Measurements from ENCODE around the gene CLDN6. TPM values are rescaled to one million over a fixed set of nuclear protein-coding genes. Genes with fewer than 3 reads are reported as not detected.

Gene CLDN6
- total RNA-seq, 1 donor from 2014 or later: 0.47 TPM

DNA sequence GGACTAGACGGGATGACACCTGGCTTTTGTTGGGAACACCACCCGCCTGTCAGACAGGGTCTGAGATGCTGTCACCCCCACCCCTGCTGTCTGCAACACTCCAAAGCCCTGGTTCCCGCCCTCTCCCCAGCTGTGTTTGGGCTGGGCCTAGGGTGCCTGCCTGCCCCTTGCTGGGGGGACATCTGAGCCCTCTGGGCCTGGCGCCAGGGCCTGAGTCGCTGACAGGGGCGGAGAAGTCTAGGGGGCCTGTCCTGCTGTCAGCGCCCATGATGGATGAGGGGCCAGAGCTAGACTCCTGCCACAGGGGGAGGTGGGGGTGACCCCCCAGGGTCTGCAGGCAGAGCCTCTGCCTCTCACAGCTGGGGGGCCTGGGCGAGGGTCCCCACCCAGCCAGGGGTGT, 30.1 kb downstream of the CLDN6 start:
- no peaks in the 10 kb centered on the region for H3K4me1 Mint-ChIP-seq
- H3K9me3 Mint-ChIP-seq: no peaks in the 10 kb centered on the region
- DNase-seq (ENCODE audit: low read depth, low spot score): no peak
- no peak overlapping the region for H3K27ac Mint-ChIP-seq (ENCODE audit: unreplicated experiment)
- H3K4me3 Mint-ChIP-seq: no peak overlapping the region
- H3K36me3 Mint-ChIP-seq (ENCODE audit: low read depth): no peaks in the 10 kb centered on the region
- peaks cover 6% of the 10 kb centered on the region for H3K27me3 Mint-ChIP-seq (ENCODE audit: low read depth)
- TF ChIP-seq, protein P1, sequence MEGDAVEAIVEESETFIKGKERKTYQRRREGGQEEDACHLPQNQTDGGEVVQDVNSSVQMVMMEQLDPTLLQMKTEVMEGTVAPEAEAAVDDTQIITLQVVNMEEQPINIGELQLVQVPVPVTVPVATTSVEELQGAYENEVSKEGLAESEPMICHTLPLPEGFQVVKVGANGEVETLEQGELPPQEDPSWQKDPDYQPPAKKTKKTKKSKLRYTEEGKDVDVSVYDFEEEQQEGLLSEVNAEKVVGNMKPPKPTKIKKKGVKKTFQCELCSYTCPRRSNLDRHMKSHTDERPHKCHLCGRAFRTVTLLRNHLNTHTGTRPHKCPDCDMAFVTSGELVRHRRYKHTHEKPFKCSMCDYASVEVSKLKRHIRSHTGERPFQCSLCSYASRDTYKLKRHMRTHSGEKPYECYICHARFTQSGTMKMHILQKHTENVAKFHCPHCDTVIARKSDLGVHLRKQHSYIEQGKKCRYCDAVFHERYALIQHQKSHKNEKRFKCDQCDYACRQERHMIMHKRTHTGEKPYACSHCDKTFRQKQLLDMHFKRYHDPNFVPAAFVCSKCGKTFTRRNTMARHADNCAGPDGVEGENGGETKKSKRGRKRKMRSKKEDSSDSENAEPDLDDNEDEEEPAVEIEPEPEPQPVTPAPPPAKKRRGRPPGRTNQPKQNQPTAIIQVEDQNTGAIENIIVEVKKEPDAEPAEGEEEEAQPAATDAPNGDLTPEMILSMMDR (conservative IDR thresholded peaks at IDR 0.05): no peak

- TF ChIP-seq, protein P1 (conservative IDR thresholded peaks at IDR 0.05): no peak
- H3K4me1 Mint-ChIP-seq: no peaks in the 10 kb centered on the region
- H3K36me3 Mint-ChIP-seq (ENCODE audit: low read depth): no peaks in the 10 kb centered on the region
- peaks cover 7% of the 10 kb centered on the region for H3K27me3 Mint-ChIP-seq (ENCODE audit: low read depth)
- no peaks in the 10 kb centered on the region for H3K9me3 Mint-ChIP-seq
- DNase-seq (ENCODE audit: low read depth, low spot score): no peak
- H3K4me3 Mint-ChIP-seq: no peak overlapping the region
- no peak overlapping the region for H3K27ac Mint-ChIP-seq (ENCODE audit: unreplicated experiment)
Measured at GRCh38 chr16:2987286-2987685, 30.7 kb downstream of the CLDN6 start.

DNA sequence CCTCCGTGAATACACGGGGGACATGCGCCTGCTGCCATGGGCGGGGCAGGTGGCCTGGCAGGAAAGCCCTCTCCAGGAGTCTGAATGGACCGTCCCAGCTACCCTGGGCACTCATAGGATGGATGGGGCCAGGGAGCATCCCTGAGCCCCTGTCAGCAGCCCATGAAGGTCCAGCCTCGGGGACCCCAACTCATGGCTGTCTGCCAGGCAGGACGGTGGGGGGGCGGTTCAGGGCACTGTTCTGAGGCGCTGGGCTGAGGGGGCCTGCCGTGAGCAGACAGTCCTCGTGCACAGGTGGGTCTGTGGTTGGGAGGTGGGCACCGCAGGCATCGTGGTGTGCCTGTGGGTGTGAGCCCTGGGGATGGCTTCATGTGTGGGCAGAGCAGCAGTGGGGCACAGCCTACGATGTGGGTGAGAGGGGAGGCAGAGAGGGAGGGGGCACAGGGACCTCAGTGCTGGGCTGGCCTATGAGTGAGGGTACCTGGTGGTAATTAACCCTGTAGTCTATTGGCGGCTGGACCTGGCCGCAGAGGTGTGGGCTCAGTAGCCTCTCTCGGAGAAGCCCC, 31.3 kb downstream of the CLDN6 start:
- H3K4me3 Mint-ChIP-seq: no peak overlapping the region
- H3K27me3 Mint-ChIP-seq (ENCODE audit: low read depth): peaks cover 9% of the 10 kb centered on the region
- H3K9me3 Mint-ChIP-seq: no peaks in the 10 kb centered on the region
- H3K4me1 Mint-ChIP-seq: peaks cover 2% of the 10 kb centered on the region
- TF ChIP-seq, protein P1 (conservative IDR thresholded peaks at IDR 0.05): no peak
- H3K36me3 Mint-ChIP-seq (ENCODE audit: low read depth): no peaks in the 10 kb centered on the region
- no peak for DNase-seq (ENCODE audit: low read depth, low spot score)
- H3K27ac Mint-ChIP-seq (ENCODE audit: unreplicated experiment): no peak overlapping the region

GRCh38 chr16:2985893-2986355, 32.1 kb downstream of the CLDN6 start:
- Mint-ChIP-seq H3K4me1 (peaks cover 10% of the 10 kb centered on the region), H3K27me3 (ENCODE audit: low read depth) (peaks cover 15% of the 10 kb centered on the region), H3K27ac (ENCODE audit: unreplicated experiment) (no peak overlapping the region), H3K36me3 (ENCODE audit: low read depth) (no peaks in the 10 kb centered on the region), H3K9me3 (no peaks in the 10 kb centered on the region), H3K4me3 (no peak overlapping the region)
- TF ChIP-seq, protein P1 (conservative IDR thresholded peaks at IDR 0.05): no peak
- no peak for DNase-seq (ENCODE audit: low read depth, low spot score)

- DNase-seq (ENCODE audit: low read depth, low spot score): no peak
- Mint-ChIP-seq H3K36me3 (ENCODE audit: low read depth) (no peaks in the 10 kb centered on the region), H3K4me1 (peaks cover 13% of the 10 kb centered on the region), H3K9me3 (no peaks in the 10 kb centered on the region), H3K27me3 (ENCODE audit: low read depth) (peaks cover 15% of the 10 kb centered on the region), H3K27ac (ENCODE audit: unreplicated experiment) (no peak overlapping the region), H3K4me3 (no peak overlapping the region)
- TF ChIP-seq, protein P1 (conservative IDR thresholded peaks at IDR 0.05): no peak
Measured at GRCh38 chr16:2985462-2985861, 32.5 kb downstream of the CLDN6 start.

Data from neural crest cell (in vitro differentiated cells).